Measurements from ENCODE around the gene PLD5. TPM values are rescaled to one million over a fixed set of nuclear protein-coding genes. Genes with fewer than 3 reads are reported as not detected.
"Not testable (repeated sequence)": the region's sequence is repeated elsewhere in the genome, so short reads cannot be mapped to it uniquely, and the experiment has no call there.

Gene PLD5
- total and polyA plus RNA-seq, 8 donors, result 0.04 to 0.71 (median 0.24) TPM; not detected in 2

DNA sequence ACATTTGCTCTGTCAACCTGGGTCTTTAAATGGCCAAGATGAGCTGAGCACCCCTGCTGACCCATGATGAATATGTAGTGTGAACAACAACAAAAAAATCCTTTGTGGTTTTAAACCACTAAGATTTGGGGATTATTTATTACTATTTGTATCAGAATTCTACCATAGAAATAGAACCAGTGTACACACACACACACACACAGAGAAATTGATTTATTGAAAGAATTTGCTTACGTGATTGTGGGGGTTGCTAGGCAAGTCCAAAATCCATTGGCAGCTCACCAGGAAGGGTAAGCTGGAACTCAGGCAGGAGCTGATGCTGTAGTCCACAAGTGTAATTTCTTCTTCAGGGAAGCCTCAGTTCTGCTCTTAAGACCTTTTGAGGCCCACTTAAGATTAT, 443.1 kb downstream of the PLD5 start:
- no peaks in the 10 kb centered on the region for H3K36me3 ChIP-seq
- DNase-seq (no peak), FAIRE-seq (no peak), ATAC-seq (no peak)
- no peaks in the 10 kb centered on the region for H3K4me1 ChIP-seq
- no peaks in the 10 kb centered on the region for H3K9me3 ChIP-seq
- H3K4me3 ChIP-seq, result no peak overlapping the region
- no peaks in the 10 kb centered on the region for H3K27me3 ChIP-seq
- 30 to 39% methylated on average over 1 of the region's 1 CpG for WGBS, 2 donors
- H3K27ac ChIP-seq, result no peak overlapping the region
- TF ChIP-seq, protein P1, sequence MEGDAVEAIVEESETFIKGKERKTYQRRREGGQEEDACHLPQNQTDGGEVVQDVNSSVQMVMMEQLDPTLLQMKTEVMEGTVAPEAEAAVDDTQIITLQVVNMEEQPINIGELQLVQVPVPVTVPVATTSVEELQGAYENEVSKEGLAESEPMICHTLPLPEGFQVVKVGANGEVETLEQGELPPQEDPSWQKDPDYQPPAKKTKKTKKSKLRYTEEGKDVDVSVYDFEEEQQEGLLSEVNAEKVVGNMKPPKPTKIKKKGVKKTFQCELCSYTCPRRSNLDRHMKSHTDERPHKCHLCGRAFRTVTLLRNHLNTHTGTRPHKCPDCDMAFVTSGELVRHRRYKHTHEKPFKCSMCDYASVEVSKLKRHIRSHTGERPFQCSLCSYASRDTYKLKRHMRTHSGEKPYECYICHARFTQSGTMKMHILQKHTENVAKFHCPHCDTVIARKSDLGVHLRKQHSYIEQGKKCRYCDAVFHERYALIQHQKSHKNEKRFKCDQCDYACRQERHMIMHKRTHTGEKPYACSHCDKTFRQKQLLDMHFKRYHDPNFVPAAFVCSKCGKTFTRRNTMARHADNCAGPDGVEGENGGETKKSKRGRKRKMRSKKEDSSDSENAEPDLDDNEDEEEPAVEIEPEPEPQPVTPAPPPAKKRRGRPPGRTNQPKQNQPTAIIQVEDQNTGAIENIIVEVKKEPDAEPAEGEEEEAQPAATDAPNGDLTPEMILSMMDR (IDR thresholded peaks at IDR 0.05), result no peak
- intact Hi-C loops (cut with DNase I), result no loop called here

DNA sequence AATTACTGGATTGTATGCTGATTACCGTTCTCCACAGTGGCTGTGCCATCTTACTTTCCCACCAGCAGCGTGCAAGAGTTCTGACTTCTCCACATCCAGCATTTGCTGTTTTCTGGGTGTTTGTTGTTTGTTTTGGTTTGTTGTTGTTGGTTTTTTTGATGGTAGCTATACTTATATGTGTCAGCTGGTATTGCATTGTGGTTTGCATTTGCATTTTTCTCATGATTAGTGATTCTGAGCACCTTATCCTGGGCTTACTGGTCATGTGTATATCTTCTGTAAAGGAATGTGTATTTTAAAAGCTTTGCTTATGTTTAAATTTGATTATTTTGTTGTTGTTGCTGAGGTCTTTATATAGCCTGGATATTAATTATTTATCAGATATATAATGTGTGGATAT, 458.7 kb downstream of the PLD5 start:
- intact Hi-C loops (cut with DNase I), result no loop called here
- FAIRE-seq, result no peak

DNA sequence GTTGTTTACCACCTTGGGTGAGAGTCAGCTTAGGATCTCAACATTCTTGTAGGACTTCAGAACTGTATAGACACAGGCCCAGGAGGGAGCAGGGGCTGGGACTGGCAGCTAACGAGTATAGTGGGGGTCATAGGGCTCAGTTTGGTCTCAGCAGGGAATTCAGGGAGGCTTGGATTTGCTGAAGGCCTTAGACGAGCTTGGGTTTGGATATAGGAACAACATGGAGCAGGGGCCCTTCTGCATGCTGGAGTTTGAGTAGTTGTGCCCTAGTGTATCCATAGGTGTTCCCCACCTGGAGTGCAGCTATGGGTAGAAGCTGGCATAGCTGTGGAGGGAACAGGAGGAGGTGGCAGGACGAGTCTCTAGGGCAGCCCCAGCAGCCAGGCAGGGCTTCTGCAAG, 462.2 kb downstream of the PLD5 start:
- H3K36me3 ChIP-seq, result no peaks in the 10 kb centered on the region
- WGBS, 2 donors, result 37 to 41% methylated on average over 3 of the region's 3 CpGs
- TF ChIP-seq, protein P1 (IDR thresholded peaks at IDR 0.05), result no peak
- H3K27ac ChIP-seq, result no peak overlapping the region
- no peaks in the 10 kb centered on the region for H3K4me1 ChIP-seq
- no peak for FAIRE-seq
- no peaks in the 10 kb centered on the region for H3K9me3 ChIP-seq
- H3K4me3 ChIP-seq, result no peak overlapping the region
- H3K27me3 ChIP-seq, result no peaks in the 10 kb centered on the region
- intact Hi-C loops (cut with DNase I), result no loop called here
- DNase-seq, result no peak
- ATAC-seq, result no peak

More for the DNA sequence above, 458.7 kb downstream of the PLD5 start:
- DNase-seq (no peak), ATAC-seq (no peak)
- peaks cover 0 to 9% (median 0%) of the 10 kb centered on the region in 4 donors for H3K27me3 ChIP-seq
- H3K36me3 ChIP-seq, result no peaks in the 10 kb centered on the region
- H3K4me3 ChIP-seq, result no peak overlapping the region
- TF ChIP-seq, protein P1 (IDR thresholded peaks at IDR 0.05), result no peak
- WGBS, 2 donors, result 77 to 87% methylated on average over 2 of the region's 2 CpGs
- no peak overlapping the region for H3K27ac ChIP-seq
- no peaks in the 10 kb centered on the region for H3K4me1 ChIP-seq
- H3K9me3 ChIP-seq, result no peaks in the 10 kb centered on the region

DNA sequence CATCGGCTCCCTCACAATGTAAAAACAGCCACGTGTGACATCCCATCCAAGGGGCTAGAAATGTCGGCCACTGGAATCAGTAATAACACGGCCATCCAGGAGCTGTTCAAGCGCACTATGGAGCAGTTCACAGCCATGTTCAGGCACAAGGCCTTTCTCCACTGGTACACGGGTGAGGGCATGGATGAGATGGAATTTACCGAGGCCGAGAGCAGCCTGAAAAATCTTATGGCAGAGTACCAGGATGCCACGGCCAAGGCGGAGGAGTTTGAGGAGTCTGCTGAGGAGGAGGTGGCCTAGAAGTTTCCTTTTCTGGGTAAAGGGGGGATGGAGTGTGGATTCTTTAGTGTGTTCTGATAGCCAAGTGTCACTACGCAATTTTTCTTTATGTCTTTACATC, 464.5 kb downstream of the PLD5 start:
- intact Hi-C loops (cut with DNase I), result no loop called here

DNA sequence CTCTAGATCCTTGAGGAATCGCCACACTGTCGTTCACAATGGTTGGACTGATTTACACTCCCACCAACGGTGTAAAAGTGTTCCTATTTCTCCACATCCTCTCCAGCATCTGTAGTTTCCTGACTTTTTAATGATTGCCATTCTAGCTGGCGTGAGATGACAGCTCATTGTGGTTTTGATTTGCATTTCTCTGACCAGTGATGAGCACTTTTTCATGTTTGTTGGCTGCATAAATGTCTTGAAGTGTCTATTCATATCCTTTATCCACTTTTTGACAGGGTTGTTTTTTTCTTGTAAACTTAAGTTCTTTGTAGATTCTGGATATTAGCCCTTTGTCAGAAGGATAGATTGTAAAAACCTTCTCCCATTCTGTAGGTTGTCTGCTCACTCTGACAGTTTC, 465.9 kb downstream of the PLD5 start:
- WGBS, 2 donors, result 66 to 78% methylated on average over 4 of the region's 4 CpGs
- H3K27ac ChIP-seq; H3K4me1 ChIP-seq; ATAC-seq; intact Hi-C loops (cut with DNase I); FAIRE-seq; DNase-seq; H3K4me3 ChIP-seq; H3K36me3 ChIP-seq; H3K27me3 ChIP-seq; H3K9me3 ChIP-seq: not testable (repeated sequence)

More for the DNA sequence above, 464.5 kb downstream of the PLD5 start:
- no peak for DNase-seq
- H3K27me3 ChIP-seq, result no peaks in the 10 kb centered on the region
- FAIRE-seq, result no peak
- 67 to 80% methylated on average over 11 of the region's 11 CpGs for WGBS, 2 donors
- H3K36me3 ChIP-seq, result no peaks in the 10 kb centered on the region
- H3K4me1 ChIP-seq, result no peaks in the 10 kb centered on the region
- TF ChIP-seq, protein P1 (IDR thresholded peaks at IDR 0.05), result no peak
- H3K9me3 ChIP-seq, result no peaks in the 10 kb centered on the region
- H3K27ac ChIP-seq, result no peak overlapping the region
- H3K4me3 ChIP-seq, result no peak overlapping the region
- no peak for ATAC-seq

DNA sequence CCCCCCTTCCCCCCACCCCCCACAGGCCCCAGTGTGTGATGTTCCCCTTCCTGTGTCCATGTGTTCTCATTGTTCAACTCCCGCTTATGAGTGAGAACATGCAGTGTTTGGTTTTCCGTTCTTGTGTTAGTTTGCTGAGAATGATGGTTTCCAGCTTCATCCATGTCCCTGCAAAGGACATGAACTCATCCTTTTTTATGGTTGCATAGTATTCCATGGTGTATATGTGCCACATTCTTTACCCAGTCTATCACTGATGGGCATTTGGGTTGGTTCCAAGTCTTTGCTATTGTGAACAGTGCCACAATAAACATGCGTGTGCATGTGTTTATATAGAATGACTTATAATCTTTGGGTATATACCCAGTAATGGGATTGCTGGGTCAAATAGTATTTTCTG, 466.3 kb downstream of the PLD5 start:
- intact Hi-C loops (cut with DNase I); FAIRE-seq; H3K9me3 ChIP-seq; DNase-seq; H3K27me3 ChIP-seq; H3K4me1 ChIP-seq; H3K27ac ChIP-seq; H3K36me3 ChIP-seq; H3K4me3 ChIP-seq; ATAC-seq: not testable (repeated sequence)
- WGBS, 2 donors, result 86% methylated on average over 3 of the region's 3 CpGs
